ENCODE measurements around the gene PRAC2. TPM values are rescaled to one million over a fixed set of nuclear protein-coding genes. Genes with fewer than 3 reads are reported as not detected.
"Not testable (repeated sequence)": the region's sequence is repeated elsewhere in the genome, so short reads cannot be mapped to it uniquely, and the experiment has no call there.

PRAC2 gene
- total RNA-seq, 2 experiments from 2014 or later: not detected

DNA sequence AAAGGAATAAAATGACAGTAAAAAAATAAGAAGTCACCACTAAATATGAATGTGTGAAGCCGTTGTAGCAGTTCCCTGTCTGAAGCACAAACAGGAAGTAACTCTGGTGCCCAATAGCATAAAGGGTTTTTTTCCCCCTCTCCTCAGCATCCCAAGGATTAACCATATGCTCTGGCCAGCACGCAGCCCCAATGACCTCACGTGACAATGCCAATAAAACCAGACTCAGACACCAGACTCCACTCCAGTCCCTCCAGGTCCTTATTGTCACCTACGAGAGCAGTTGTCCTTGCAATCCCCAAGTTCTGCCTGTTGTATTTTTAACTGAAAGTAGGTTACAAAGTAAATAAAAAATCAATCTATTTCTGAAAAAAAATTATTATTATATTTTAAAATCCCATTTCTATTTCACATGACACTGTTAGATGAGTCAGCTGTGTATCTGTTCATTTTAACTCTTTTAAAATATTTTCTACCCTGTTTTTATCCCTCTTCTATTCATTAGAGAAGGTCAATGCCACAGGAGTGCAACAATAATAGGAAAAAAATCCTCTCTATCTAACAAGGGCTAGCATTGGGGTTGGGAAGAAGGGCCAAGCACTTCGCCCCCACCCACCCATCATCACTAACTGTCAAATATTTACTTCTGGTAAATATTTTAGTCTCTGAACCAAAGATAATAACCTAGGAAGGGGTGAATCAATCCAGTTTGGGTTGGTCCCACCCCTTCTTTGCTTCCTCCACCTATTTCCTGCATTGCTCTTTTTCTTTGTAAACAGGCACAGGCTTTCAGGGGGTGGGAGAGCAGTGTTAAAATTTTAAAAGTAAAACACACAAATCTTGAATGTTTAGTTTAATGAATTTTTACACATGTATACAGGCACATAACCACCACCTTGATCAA, 7.2 kb upstream of the PRAC2 start:
- Mint-ChIP-seq H3K4me3 (no peak overlapping the region), H3K36me3 (peaks cover 4% of the 10 kb centered on the region), H3K4me1 (peaks cover 10% of the 10 kb centered on the region), H3K27me3 (peaks cover 78% of the 10 kb centered on the region), H3K27ac (no peak overlapping the region), H3K9me3 (ENCODE audit: low read depth) (no peaks in the 10 kb centered on the region)
- CTCF ChIA-PET: interaction anchor here (0.6 to 1.8 kb wide), 4 partner anchors 37 to 163 kb away, joined by 3 to 4 read pairs (median 3); no protein-coding TSS in a partner anchor
- ATAC-seq: no peak
- DNase-seq: no peak

DNA sequence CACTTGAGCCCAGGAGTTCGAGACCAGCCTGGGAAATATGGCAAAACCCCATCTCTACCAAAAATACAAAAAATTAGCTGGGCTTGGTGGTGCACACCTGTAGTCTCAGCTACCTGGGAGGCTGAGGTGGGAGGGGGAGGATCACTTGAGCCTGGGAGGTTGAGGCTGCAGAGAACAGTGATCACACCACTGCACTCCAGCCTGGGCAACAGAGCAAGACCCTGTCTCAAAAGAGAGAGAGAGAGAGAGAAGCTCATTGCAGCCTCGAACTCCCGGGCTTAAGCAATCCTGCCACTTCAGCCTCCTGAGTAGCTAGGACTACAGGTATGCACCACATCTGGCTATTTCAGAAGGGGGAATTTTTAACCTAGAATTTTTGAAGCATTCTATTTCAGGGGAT, 6.4 kb upstream of the PRAC2 start:
- peaks cover 79% of the 10 kb centered on the region for H3K27me3 Mint-ChIP-seq
- not testable (repeated sequence) for H3K4me1 Mint-ChIP-seq; H3K27ac Mint-ChIP-seq; H3K4me3 Mint-ChIP-seq; DNase-seq; ATAC-seq; H3K36me3 Mint-ChIP-seq; H3K9me3 Mint-ChIP-seq (ENCODE audit: low read depth)
- CTCF ChIA-PET: interaction anchor here (1.2 to 4.9 kb wide), 4 partner anchors 38 to 168 kb away, joined by 3 to 31 read pairs (median 8); no protein-coding TSS in a partner anchor

DNA sequence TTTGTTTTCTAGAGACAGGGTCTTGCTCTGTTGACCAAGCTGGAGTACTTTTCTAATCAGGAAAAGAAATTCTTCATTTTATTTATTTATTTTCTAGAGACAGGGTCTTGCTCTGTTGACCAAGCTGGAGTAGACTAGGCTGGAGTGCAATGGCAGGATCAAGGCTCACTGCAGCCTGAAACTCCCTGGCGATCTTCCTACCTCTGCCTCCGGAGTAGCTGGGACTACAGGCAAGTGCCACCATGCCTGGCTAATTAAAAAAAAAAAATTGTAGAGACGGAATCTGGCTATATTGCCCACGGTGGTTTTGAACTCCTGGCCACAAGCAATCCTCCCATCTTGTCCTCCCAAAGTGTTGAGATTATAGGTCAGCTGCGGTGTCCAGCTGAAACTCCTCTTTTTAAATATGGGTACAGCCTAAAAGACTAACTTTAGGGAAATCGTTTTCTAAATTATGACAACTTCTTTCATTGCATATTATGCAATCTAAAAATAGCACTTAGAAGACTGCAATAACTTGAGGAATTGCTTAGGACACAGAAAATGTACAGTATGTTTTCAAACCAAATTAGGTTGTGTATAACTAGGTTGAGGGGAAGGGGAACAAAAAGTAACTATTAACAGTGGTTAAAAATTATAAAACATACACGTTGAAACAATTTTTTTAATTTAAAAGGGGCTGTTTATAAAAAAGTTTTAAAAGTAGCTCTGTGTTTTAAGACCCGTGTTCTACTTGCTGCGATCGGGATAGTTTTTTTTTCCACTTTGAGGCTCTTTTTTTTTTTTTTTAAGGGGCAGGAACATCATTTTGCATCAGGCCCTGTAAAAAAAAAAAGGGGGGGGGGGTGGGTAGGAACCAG, 5.4 kb upstream of the PRAC2 start:
- H3K27ac Mint-ChIP-seq: no peak overlapping the region
- peaks cover 11% of the 10 kb centered on the region for H3K4me1 Mint-ChIP-seq
- DNase-seq (no peak), ATAC-seq (no peak)
- peaks cover 84% of the 10 kb centered on the region for H3K27me3 Mint-ChIP-seq
- H3K9me3 Mint-ChIP-seq (ENCODE audit: low read depth): no peaks in the 10 kb centered on the region
- H3K4me3 Mint-ChIP-seq: no peak overlapping the region
- CTCF ChIA-PET: interaction anchor here (0.6 to 4.9 kb wide), 11 partner anchors 31 to 167 kb away, joined by 3 to 31 read pairs (median 3); no protein-coding TSS in a partner anchor
- H3K36me3 Mint-ChIP-seq: peaks cover 4% of the 10 kb centered on the region

DNA sequence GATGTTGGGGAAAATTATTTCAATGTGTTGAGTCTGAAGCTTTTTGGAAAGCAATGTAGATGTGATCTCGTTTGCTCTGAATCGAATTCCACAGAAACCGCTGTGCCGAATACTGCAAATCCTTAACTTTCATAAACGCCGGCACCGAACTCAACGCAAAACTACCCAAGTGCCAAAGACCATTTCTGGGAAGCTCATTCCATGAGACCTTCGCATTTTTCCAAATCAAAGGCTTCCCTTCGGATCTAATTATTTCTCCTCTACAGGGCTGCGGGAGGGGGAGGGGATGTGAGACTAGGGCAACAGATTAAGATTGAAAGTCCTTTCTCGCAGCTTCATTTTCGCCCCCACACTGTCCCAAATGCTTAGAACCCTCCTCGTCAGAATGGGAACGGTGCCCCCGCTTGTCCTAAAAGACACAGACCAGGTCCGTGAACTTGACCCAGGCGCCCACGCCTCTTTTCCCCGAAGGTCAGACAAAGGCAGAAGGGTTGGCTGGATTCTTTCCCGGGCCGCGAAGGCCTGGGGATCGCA, 4.7 kb upstream of the PRAC2 start:
- DNase-seq (no peak), ATAC-seq (no peak)
- CTCF ChIA-PET: interaction anchor here (0.6 to 4.9 kb wide), 11 partner anchors 25 to 166 kb away, joined by 3 to 31 read pairs (median 3); no protein-coding TSS in a partner anchor
- H3K4me1 Mint-ChIP-seq: peaks cover 15% of the 10 kb centered on the region
- peaks cover 4% of the 10 kb centered on the region for H3K36me3 Mint-ChIP-seq
- H3K27ac Mint-ChIP-seq: no peak overlapping the region
- H3K4me3 Mint-ChIP-seq: no peak overlapping the region
- peaks cover 88% of the 10 kb centered on the region for H3K27me3 Mint-ChIP-seq
- no peaks in the 10 kb centered on the region for H3K9me3 Mint-ChIP-seq (ENCODE audit: low read depth)

DNA sequence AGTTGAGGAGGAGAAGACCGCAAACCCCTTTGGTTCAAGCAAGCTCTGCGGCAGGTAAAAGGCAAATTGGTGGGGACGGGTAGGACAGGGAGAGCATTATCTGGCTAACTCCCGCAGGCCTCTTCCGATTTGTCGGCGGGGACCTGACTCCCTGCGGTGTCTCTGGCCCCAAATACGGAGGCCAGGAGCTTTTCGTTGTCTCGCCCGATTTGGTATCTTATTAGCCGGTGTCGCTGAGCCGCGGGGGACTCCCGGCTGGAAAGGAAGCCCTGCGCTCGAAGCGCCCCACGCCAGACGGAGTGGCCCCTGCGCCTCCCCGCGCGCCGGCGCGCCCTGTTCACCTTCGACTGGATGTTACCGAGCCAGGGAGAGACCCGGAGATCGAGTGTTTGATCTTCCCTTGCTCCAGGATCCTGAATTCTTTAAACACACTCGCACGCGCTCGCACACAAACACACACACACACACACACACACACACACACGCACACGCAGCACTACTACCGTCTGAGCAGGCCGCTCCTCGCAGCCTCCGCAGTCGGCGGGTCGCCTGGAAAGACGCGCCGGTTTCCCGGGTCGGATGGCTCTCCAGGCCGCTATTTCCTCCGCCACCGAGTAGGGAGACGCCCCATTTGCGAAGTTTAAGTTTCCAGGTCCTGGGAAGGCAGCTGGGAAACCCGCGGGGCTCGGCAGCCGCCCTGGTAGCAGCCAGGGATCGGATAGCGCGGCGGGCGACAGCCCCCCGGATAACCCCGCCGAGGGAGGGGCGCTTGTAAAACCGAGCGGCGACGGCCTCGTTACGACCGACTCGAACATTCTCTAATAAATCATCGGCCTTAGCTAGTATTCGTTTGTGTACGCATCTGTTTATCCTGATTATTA, 4.0 kb upstream of the PRAC2 start:
- Mint-ChIP-seq H3K36me3 (peaks cover 4% of the 10 kb centered on the region), H3K27me3 (peaks cover 90% of the 10 kb centered on the region), H3K9me3 (ENCODE audit: low read depth) (no peaks in the 10 kb centered on the region), H3K4me1 (peaks cover 21% of the 10 kb centered on the region), H3K27ac (peak overlapping the region; percentile 68), H3K4me3 (peak overlapping the region; percentile 28)
- ATAC-seq (no peak), DNase-seq (no peak)
- CTCF ChIA-PET: interaction anchor here (0.6 to 4.9 kb wide), 14 partner anchors 13 to 160 kb away, joined by 3 to 31 read pairs (median 3); partner anchors contain the start of gene HOXB8

DNA sequence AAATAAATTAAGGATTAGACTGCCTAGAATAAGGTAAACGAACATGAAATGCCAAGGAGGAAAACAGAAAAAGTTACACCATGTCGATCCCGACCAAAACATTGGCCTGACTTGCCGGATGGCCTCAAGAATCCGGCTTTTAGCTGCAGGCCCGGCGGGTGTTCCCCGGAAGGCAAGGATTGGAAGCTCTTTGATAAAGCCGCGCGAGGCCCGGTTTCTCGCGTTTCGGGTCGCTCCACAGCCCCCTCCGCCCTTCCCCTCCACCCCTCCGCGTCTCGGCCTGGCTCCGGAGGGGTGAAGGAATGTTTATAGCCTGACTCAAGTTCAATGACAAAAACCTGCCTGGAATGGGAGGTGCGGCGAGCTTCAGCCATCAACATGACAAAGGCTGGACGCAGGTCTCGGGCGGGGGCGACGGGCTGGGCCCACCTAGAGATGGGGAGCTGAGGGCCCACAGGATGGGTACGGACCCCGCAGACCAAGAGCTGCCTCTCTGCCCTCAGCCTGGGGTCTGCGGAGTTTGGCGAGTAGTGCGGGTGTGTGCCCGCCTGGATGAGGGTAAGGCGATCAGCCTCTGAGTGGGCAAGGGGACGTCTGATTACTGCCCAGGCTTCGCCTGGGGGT, 3.2 kb upstream of the PRAC2 start:
- no peak for DNase-seq
- no peak overlapping the region for H3K4me3 Mint-ChIP-seq
- no peaks in the 10 kb centered on the region for H3K9me3 Mint-ChIP-seq (ENCODE audit: low read depth)
- H3K27ac Mint-ChIP-seq: peak overlapping the region; percentile 68
- CTCF ChIA-PET: interaction anchor here (1.0 to 4.9 kb wide), 7 partner anchors 12 to 165 kb away, joined by 3 to 31 read pairs (median 4); partner anchors contain the start of gene HOXB8
- ATAC-seq: no peak
- peaks cover 26% of the 10 kb centered on the region for H3K4me1 Mint-ChIP-seq
- peaks cover 90% of the 10 kb centered on the region for H3K27me3 Mint-ChIP-seq
- H3K36me3 Mint-ChIP-seq: peaks cover 5% of the 10 kb centered on the region

DNA sequence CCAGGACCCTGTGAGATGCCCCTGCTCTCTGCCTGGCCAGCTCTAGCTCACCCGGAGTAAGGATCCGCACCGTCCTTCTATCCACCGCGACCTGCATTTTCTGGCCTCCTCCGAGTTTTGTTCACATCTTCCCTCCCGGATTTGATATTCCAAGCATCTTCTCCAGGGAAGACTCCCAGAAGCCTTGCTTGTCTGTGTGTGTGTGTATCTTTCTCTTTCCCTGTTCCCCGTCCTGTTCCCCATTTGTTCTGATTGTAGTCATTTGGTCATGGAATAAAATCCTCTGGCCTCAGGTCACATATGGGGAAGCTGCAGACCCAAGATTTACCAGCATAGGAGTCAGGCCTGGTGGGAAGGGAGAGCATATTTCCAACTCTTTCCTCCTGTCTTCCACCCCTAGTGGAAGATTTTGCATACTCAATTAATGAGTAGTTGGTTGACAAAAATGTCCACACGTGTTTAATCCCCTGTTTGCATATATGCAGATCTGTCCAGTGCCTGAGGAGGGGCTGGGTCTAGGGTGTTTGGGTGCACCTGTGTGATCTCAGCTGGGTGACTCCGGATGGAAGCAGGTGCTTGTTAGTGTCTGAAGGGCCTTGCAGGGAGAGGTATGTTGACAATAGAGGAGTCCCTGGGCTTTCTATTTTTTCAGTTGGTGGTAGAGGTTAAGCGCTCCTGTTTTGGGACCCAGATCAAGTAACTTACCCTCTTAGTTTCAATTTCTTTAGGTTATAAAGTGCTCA, 2.5 kb upstream of the PRAC2 start:
- peak overlapping the region; percentile 49 for H3K27ac Mint-ChIP-seq
- no peaks in the 10 kb centered on the region for H3K9me3 Mint-ChIP-seq (ENCODE audit: low read depth)
- ATAC-seq: no peak
- peaks cover 30% of the 10 kb centered on the region for H3K4me1 Mint-ChIP-seq
- CTCF ChIA-PET: interaction anchor here (0.6 to 4.9 kb wide), 10 partner anchors 11 to 164 kb away, joined by 3 to 31 read pairs (median 4); partner anchors contain the start of gene HOXB8
- peaks cover 5% of the 10 kb centered on the region for H3K36me3 Mint-ChIP-seq
- peaks cover 95% of the 10 kb centered on the region for H3K27me3 Mint-ChIP-seq
- H3K4me3 Mint-ChIP-seq: no peak overlapping the region
- DNase-seq: no peak

DNA sequence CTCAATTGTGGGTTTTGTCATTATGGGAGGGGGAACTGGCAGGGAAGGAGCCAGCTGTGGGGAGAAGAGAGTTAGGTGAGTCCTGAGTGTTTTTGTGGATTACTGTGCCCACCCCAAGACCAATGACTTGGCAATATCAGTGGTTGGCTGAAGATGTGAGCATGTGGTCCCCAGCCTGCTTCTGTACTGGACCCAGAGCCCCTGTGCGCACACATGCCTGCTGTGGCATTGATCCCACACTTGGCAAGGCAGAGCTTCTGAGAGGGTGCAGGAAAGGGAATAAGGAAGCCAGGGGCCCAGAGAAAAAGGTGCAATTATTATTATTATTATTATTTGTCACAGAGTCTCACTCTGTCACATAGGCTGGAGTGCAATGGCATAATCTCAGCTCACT, 2.0 kb upstream of the PRAC2 start:
- peaks cover 96% of the 10 kb centered on the region for H3K27me3 Mint-ChIP-seq

DNA sequence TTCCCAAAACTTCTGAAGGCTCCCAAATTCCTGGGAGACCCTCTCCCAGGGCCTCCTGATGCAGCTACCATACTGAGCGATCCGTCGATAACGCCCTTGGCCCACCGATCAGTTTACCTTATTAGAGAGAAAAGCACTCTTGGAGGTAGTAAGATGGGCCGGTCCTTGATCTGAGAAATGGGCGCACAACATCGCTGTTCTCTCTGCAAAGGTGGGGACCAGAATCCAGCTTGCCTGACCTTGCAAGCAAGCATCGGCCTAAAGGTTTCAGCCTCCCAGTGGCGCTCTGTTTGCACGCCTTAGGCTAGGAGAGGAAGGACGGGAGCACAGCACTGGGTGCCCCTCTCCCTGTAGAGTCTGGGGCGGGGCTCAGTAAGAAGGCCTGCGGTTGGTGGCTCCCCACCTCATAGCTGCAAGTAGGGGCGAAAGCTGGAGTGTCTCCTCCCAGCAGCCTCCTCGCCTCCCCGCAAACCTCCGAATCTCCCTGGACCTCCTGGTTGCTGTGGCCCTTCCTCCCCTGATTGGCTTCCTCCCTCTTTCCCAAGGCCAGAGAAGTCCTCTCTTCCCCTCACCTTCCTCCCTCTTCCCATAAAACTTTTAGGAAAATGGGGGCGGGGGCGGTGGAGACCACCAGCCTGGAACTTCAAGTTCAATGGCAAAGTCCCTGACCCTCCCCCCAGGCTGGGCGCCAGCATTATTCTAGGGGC, 631 bp upstream of the PRAC2 start, which contains the start of gene PRAC1:
TSS of gene PRAC1 (minus strand) at position 318 of the 707 bp plus-strand sequence. CDS start at position 192, 126 bp downstream.
- Mint-ChIP-seq H3K9me3 (ENCODE audit: low read depth) (no peaks in the 10 kb centered on the region), H3K4me1 (peaks cover 31% of the 10 kb centered on the region), H3K4me3 (no peak within 1 kb of the TSS), H3K27me3 (peaks cover 96% of the 10 kb centered on the region), H3K36me3 (peaks cover 5% of the 10 kb centered on the region), H3K27ac (no peak within 1 kb of the TSS)
- CTCF ChIA-PET: interaction anchor here (0.7 to 4.6 kb wide), 10 partner anchors 12 to 310 kb away, joined by 3 to 56 read pairs (median 14); no protein-coding TSS in a partner anchor
- DNase-seq: no peak
- ATAC-seq: no peak

More for the DNA sequence above, 2.0 kb upstream of the PRAC2 start:
- CTCF ChIA-PET: interaction anchor here (0.6 to 4.9 kb wide), 7 partner anchors 10 to 163 kb away, joined by 3 to 31 read pairs (median 3); no protein-coding TSS in a partner anchor
- peaks cover 30% of the 10 kb centered on the region for H3K4me1 Mint-ChIP-seq
- ATAC-seq: no peak
- H3K36me3 Mint-ChIP-seq: peaks cover 5% of the 10 kb centered on the region
- DNase-seq: no peak
- H3K27ac Mint-ChIP-seq: no peak overlapping the region
- no peaks in the 10 kb centered on the region for H3K9me3 Mint-ChIP-seq (ENCODE audit: low read depth)
- H3K4me3 Mint-ChIP-seq: no peak overlapping the region

DNA sequence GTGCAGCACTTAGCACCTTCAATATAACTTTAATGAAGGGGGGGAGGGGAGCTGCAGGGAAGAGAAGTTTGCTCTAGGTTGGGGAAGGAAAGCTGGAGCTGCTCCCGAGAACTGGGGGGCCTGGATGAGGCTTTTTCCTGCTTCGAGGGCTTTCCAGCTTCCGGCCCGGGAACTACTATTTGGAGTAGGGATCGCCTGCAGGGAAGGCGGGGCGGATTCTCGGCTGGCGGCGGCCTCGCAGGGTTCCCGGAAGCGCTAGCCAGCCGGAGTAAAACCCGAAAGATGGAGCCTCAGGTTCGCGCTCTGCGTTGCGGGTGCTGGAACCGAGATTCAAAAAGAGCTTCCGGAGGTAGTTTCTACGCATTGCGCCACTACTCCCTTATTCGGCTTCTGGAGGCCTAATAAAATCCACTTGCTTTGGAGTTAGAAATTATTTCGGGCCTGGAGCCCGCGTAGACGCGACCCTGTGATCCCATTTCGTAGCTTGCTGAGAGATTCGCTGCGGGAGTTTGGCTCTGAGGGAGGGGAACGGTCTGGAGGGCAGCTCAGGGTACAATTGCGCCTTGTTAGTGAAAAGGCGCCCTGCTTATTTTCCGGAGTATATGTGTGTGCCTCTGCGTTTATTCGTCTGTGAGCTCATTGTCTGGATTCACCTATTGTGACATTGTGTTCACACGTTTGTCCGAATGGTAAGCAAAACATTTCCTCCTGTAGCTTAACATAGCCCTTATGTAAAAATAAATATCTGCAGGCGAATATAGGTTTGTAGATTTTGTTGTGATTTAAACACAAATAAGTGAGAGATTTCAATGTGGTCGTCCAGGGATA, 652 bp downstream of the PRAC2 start:
- H3K4me1 Mint-ChIP-seq: peaks cover 26% of the 10 kb centered on the region
- ATAC-seq (no peak), DNase-seq (no peak)
- H3K27ac Mint-ChIP-seq: peak overlapping the region; percentile 66
- H3K27me3 Mint-ChIP-seq: peaks cover 96% of the 10 kb centered on the region
- peak overlapping the region; percentile 12 for H3K4me3 Mint-ChIP-seq
- CTCF ChIA-PET: interaction anchor here (0.6 to 4.6 kb wide), 50 partner anchors 10 to 619 kb away, joined by 3 to 56 read pairs (median 5); partner anchors contain the start of genes ATP5MC1, HOXB5 and TTLL6
- H3K36me3 Mint-ChIP-seq: peaks cover 3% of the 10 kb centered on the region
- H3K9me3 Mint-ChIP-seq (ENCODE audit: low read depth): no peaks in the 10 kb centered on the region

Measured in activated CD8-positive, alpha-beta memory T cell treated with anti-CD3 and anti-CD28 coated beads, Interleukin-2, amount 10 ng/mL, durations not matched to agents 7 days and 5 days (primary cell).